H9 (cell line): ENCODE results near the gene SMAD6. TPM values are rescaled to one million over a fixed set of nuclear protein-coding genes. Genes with fewer than 3 reads are reported as not detected.

ENCODE experiments used
- DNase-seq: peaks from one replicate; pipeline ENCODE4 v3.0.0-alpha.2; 2017
- H2AFZ ChIP-seq: one replicate; pipeline ENCODE4 v1.6.1; 2013; ENCODE audit warnings: mild to moderate bottlenecking, low read length, control low read depth, moderate library complexity
- H2AK5ac ChIP-seq: 2 replicates; pipeline ENCODE4 v1.6.1; 2013; ENCODE audit warnings: low read length, control low read depth, mixed read lengths; ENCODE audit not compliant: insufficient read length
- H2BK120ac ChIP-seq: one replicate; pipeline ENCODE4 v1.6.1; 2013; ENCODE audit warnings: low read depth, mild to moderate bottlenecking, low read length, control low read depth, inconsistent platforms; ENCODE audit not compliant: poor library complexity, severe bottlenecking
- H2BK12ac ChIP-seq: 2 replicates; pipeline ENCODE4 v1.6.1; 2013; ENCODE audit warnings: low read length, control low read depth, mixed read lengths, low read depth; ENCODE audit not compliant: insufficient read length
- H2BK15ac ChIP-seq: 2 replicates; pipeline ENCODE4 v1.6.1; 2013; ENCODE audit warnings: low read depth, low read length, control low read depth
- H2BK20ac ChIP-seq: one replicate; pipeline ENCODE4 v1.6.1; 2013; ENCODE audit warnings: low read depth, mild to moderate bottlenecking, low read length, control low read depth, inconsistent platforms; ENCODE audit not compliant: poor library complexity, severe bottlenecking
- H2BK5ac ChIP-seq: 2 replicates; pipeline ENCODE4 v1.6.1; 2013; ENCODE audit warnings: low read length, control low read depth, mixed read lengths; ENCODE audit not compliant: insufficient read length
- H3K14ac ChIP-seq: 2 replicates; pipeline ENCODE4 v1.6.1; 2013; ENCODE audit warnings: low read length, control low read depth; ENCODE audit not compliant: insufficient read depth
- H3K18ac ChIP-seq: 2 replicates; pipeline ENCODE4 v1.6.1; 2013; ENCODE audit warnings: low read depth, mild to moderate bottlenecking, mixed read lengths, low read length, control low read depth; ENCODE audit not compliant: insufficient read length
- H3K23ac ChIP-seq: 2 replicates; pipeline ENCODE4 v1.6.1; 2013; ENCODE audit warnings: low read length, control low read depth, mixed read lengths, low read depth; ENCODE audit not compliant: insufficient read length
- H3K23me2 ChIP-seq: 2 replicates; pipeline ENCODE4 v1.6.1; 2013; ENCODE audit warnings: low read depth, mild to moderate bottlenecking, mixed read lengths, low read length, control low read depth; ENCODE audit not compliant: insufficient read length, poor library complexity, severe bottlenecking
- H3K27ac ChIP-seq: 2 replicates; pipeline ENCODE4 v1.5.1; 2013; ENCODE audit warnings: low read length, control low read depth, mixed read lengths, low read depth; ENCODE audit not compliant: insufficient read length
- H3K27me3 ChIP-seq: 2 replicates; pipeline ENCODE4 v1.6.1; 2013; ENCODE audit warnings: low read length, control low read depth, inconsistent platforms; ENCODE audit not compliant: insufficient read depth
- H3K4ac ChIP-seq: 2 replicates; pipeline ENCODE4 v1.6.1; 2013; ENCODE audit warnings: low read depth, mild to moderate bottlenecking, control low read depth, inconsistent platforms, low read length, moderate library complexity
- H3K4me1 ChIP-seq: 2 replicates; pipeline ENCODE4 v1.6.1; 2013; ENCODE audit warnings: low read length, control low read depth, inconsistent platforms; ENCODE audit not compliant: insufficient read depth
- H3K4me2 ChIP-seq: 2 replicates; pipeline ENCODE4 v1.6.1; 2013; ENCODE audit warnings: low read length, control low read depth, mixed read lengths; ENCODE audit not compliant: insufficient read length, insufficient read depth
- H3K56ac ChIP-seq: 2 replicates; pipeline ENCODE4 v1.6.1; 2013; ENCODE audit warnings: low read depth, mild to moderate bottlenecking, mixed read lengths, low read length, control low read depth; ENCODE audit not compliant: insufficient read length
- H3K79me1 ChIP-seq: 2 replicates; pipeline ENCODE4 v1.6.1; 2013; ENCODE audit warnings: low read depth, mild to moderate bottlenecking, moderate library complexity, low read length, control low read depth, inconsistent platforms; ENCODE audit not compliant: insufficient read depth, poor library complexity, severe bottlenecking
- H3K79me2 ChIP-seq: 2 replicates; pipeline ENCODE4 v1.6.1; 2013; ENCODE audit warnings: low read length, control low read depth, inconsistent platforms; ENCODE audit not compliant: insufficient read depth
- H3K9ac ChIP-seq: 2 replicates; pipeline ENCODE4 v1.6.1; 2013; ENCODE audit warnings: low read length, control low read depth, mixed read lengths; ENCODE audit not compliant: insufficient read length; ENCODE audit errors: extremely low read depth
- H3K9me3 ChIP-seq: one replicate; pipeline ENCODE4 v1.6.1; 2013; ENCODE audit warnings: low read depth, low read length, inconsistent platforms; ENCODE audit not compliant: control insufficient read depth
- H3T11ph ChIP-seq: one replicate; pipeline ENCODE4 v1.6.1; 2013; ENCODE audit warnings: mild to moderate bottlenecking, low read length, control low read depth, inconsistent platforms
- H4K20me1 ChIP-seq: one replicate; pipeline ENCODE4 v1.6.1; 2013; ENCODE audit not compliant: control insufficient read depth, insufficient read length, insufficient read depth
- H4K5ac ChIP-seq: 2 replicates; pipeline ENCODE4 v1.6.1; 2013; ENCODE audit warnings: low read depth, mild to moderate bottlenecking, mixed read lengths, low read length, control low read depth; ENCODE audit not compliant: insufficient read length
- H4K8ac ChIP-seq: replicated peaks from 2 replicates; pipeline ENCODE4 v1.6.1; 2013; ENCODE audit warnings: low read length, control low read depth, mixed read lengths, low read depth; ENCODE audit not compliant: insufficient read length
- H4K91ac ChIP-seq: 2 replicates; pipeline ENCODE4 v1.6.1; 2013; ENCODE audit warnings: low read depth, mild to moderate bottlenecking, moderate library complexity, mixed read lengths, low read length, control low read depth; ENCODE audit not compliant: insufficient read length
- H3K27ac Mint-ChIP-seq, 3 experiments: 2 replicates in 2 of 3; 3 replicates in 1 of 3; pipeline ENCODE4 v1.8.0; 2020 to 2021; ENCODE audit warnings: mixed read lengths in 3 of 3, mild to moderate bottlenecking in 1 of 3, moderate library complexity in 1 of 3
- H3K27me3 Mint-ChIP-seq: 2 replicates; pipeline ENCODE4 v1.8.0; 2021; ENCODE audit warnings: low read depth, mild to moderate bottlenecking, moderate library complexity, mixed read lengths
- H3K36me3 Mint-ChIP-seq, 3 experiments: 2 replicates in 2 of 3; 3 replicates in 1 of 3; pipeline ENCODE4 v1.8.0; 2020 to 2021; ENCODE audit warnings: low read depth in 3 of 3, mixed read lengths in 3 of 3; ENCODE audit not compliant: insufficient read depth in 1 of 3
- H3K4me1 Mint-ChIP-seq, 2 experiments: 2 replicates each; pipeline ENCODE4 v1.8.0; 2020; ENCODE audit warnings: mixed read lengths in 2 of 2
- H3K4me3 Mint-ChIP-seq, 2 experiments: 2 replicates in 1 of 2; 3 replicates in 1 of 2; pipeline ENCODE4 v1.8.0; 2020 to 2021; ENCODE audit warnings: mild to moderate bottlenecking in 2 of 2, mixed read lengths in 2 of 2, moderate library complexity in 1 of 2
- H3K9me3 Mint-ChIP-seq, 2 experiments: 2 replicates in 1 of 2; 3 replicates in 1 of 2; pipeline ENCODE4 v1.8.0; 2020; ENCODE audit warnings: mild to moderate bottlenecking in 2 of 2, mixed read lengths in 2 of 2, moderate library complexity in 1 of 2
- WGBS: extraction: QIAGEN DNeasy Blood & Tissue Kit; methylation state at CpG from one replicate; pipeline ENCODE4 v1.1.7; 2013; ENCODE audit warnings: missing lambda C conversion rate, low lambda C conversion rate, mixed read lengths; ENCODE audit not compliant: insufficient read length; ENCODE audit errors: extremely low coverage; 5-methylcytosine and 5-hydroxymethylcytosine counted together
- total RNA-seq: library from RNA; stranded (reverse); gene quantifications from 2 replicates; pipeline ENCODE4 v1.2.1, GENCODE V29; 2021
- TF ChIP-seq, protein P1 (sequence below): fragments of 200-600 bp; sonication (generic); conservative IDR thresholded peaks from 3 replicates; pipeline ENCODE4 v1.8.0; 2021; ENCODE audit warnings: antibody characterized with exemption, mild to moderate bottlenecking

Gene SMAD6
- total RNA-seq, 1 experiment from 2014 or later, result 6.0 TPM

DNA sequence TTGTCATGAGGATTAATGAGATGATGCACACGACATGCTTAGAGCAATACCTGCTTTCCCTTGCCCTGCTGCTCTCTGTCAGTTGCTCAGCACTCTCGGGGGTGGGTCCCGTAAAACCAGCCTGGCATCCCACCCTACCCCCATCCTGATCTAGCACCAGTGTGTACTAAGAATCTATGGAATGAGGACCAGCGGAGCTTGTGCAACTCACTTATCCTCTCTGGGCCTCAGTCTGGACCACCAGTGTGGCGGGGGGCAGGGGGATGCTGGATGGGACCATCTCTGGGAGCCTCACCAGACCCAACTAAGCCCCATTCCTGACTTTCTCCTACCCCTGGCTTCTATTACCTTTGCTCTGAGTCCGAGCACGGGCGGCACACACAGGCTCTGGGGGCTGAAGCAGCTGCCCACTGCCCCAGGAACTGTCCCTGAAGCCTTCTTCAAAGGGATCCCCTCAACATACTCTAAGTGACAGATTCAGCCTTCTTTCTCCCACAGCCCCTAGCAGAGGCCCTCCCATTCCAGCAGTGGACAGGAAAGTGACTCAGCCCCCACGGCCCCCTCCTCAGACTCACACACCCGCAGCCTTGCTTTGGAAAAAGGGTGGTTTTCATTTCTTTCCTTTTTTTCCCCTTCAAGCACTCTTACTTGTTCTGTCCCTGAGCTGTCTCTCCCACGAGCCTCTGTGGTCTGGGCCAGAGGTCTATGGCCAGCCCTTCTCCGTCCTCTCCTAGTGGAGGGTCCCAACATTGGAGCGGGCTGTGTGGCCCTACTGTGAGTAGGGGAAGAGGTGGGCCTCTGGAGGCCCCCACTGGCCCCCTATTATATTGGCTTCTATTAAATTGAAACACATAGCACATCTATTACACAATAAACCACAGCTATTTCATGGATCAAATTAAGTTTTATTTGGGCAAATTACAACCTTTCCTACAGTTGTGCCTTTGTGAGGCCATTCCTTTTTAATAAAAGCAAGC, 100.3 kb downstream of the SMAD6 start:
- no CpG with 5 or more reads among the region's 13 CpGs for WGBS
- Mint-ChIP-seq H3K27me3 (0 out of 2 replicates have a peak, but pooled peaks cover 1% of the 10 kb centered on the region), H3K4me3 (no peak overlapping the region), H3K36me3 (no peaks in the 10 kb centered on the region), H3K4me1 (peaks cover 25 to 28% of the 10 kb centered on the region in 2 experiments), H3K27ac (peak overlapping the region in 2 of 3 experiments; percentile 38 to 81; a peak in 2 of 7 replicates), H3K9me3 (peaks cover 0 to 3% of the 10 kb centered on the region in 2 experiments; a peak in 1 of 5 replicates)
- H2AK5ac ChIP-seq, result no peak overlapping the region
- no peak overlapping the region for H2BK120ac ChIP-seq
- H4K20me1 ChIP-seq, result no peaks in the 10 kb centered on the region
- no peak overlapping the region for H3K4ac ChIP-seq
- H3K4me1 ChIP-seq, result no peaks in the 10 kb centered on the region
- no peak overlapping the region for H3T11ph ChIP-seq
- no peak overlapping the region for H3K9ac ChIP-seq
- H4K5ac ChIP-seq, result no peak overlapping the region
- H3K9me3 ChIP-seq, result no peaks in the 10 kb centered on the region
- H2BK20ac ChIP-seq, result no peak overlapping the region
- H3K23me2 ChIP-seq, result no peaks in the 10 kb centered on the region
- H2BK15ac ChIP-seq, result no peak overlapping the region
- DNase-seq, result no peak
- no peak overlapping the region for H3K18ac ChIP-seq
- no peak overlapping the region for H2BK12ac ChIP-seq
- H3K79me1 ChIP-seq, result no peaks in the 10 kb centered on the region
- TF ChIP-seq, protein P1, sequence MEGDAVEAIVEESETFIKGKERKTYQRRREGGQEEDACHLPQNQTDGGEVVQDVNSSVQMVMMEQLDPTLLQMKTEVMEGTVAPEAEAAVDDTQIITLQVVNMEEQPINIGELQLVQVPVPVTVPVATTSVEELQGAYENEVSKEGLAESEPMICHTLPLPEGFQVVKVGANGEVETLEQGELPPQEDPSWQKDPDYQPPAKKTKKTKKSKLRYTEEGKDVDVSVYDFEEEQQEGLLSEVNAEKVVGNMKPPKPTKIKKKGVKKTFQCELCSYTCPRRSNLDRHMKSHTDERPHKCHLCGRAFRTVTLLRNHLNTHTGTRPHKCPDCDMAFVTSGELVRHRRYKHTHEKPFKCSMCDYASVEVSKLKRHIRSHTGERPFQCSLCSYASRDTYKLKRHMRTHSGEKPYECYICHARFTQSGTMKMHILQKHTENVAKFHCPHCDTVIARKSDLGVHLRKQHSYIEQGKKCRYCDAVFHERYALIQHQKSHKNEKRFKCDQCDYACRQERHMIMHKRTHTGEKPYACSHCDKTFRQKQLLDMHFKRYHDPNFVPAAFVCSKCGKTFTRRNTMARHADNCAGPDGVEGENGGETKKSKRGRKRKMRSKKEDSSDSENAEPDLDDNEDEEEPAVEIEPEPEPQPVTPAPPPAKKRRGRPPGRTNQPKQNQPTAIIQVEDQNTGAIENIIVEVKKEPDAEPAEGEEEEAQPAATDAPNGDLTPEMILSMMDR, result 0 out of 3 replicates have a peak, but pooled peaks have one; percentile 3
- H3K4me2 ChIP-seq, result no peak overlapping the region
- H3K27ac ChIP-seq, result no peak overlapping the region
- no peak overlapping the region for H3K56ac ChIP-seq
- H3K14ac ChIP-seq, result no peak overlapping the region; the same call in 1 of the 2 replicates
- no peak overlapping the region for H3K23ac ChIP-seq
- no peak overlapping the region for H4K8ac ChIP-seq
- H3K27me3 ChIP-seq, result no peaks in the 10 kb centered on the region
- H3K79me2 ChIP-seq, result no peaks in the 10 kb centered on the region
- no peak overlapping the region for H4K91ac ChIP-seq
- H2AFZ ChIP-seq, result no peak overlapping the region
- no peak overlapping the region for H2BK5ac ChIP-seq
